ENCODE measurements around the gene GATA6. TPM values are rescaled to one million over a fixed set of nuclear protein-coding genes. Genes with fewer than 3 reads are reported as not detected.
"Not testable (repeated sequence)": the region's sequence is repeated elsewhere in the genome, so short reads cannot be mapped to it uniquely, and the experiment has no call there.

The GATA6 gene
- total RNA-seq, 1 donor from 2014 or later, result 2.5 TPM

GRCh38 chr18:22211657-22212056 lies 42.3 kb downstream of the GATA6 start:
- Histone ChIP-seq H3K4me3 (ENCODE audit: low read depth, low read length) (no peak overlapping the region), H3K36me3 (ENCODE audit: control insufficient read depth, insufficient read depth, low read length) (no peaks in the 10 kb centered on the region), H3K27me3 (ENCODE audit: control insufficient read depth, insufficient read depth, low read length) (no peaks in the 10 kb centered on the region)
- DNase-seq (ENCODE audit: low read depth), result no peak
- no peak for TF ChIP-seq CTCF (IDR thresholded peaks at IDR 0.05; ENCODE audit: insufficient read depth, low read length, poor library complexity, severe bottlenecking)

GRCh38 chr18:22213333-22213973 lies 44.1 kb downstream of the GATA6 start:
- no peaks in the 10 kb centered on the region for H3K36me3 ChIP-seq (ENCODE audit: control insufficient read depth, insufficient read depth, low read length)
- no peak for TF ChIP-seq CTCF (IDR thresholded peaks at IDR 0.05; ENCODE audit: insufficient read depth, low read length, poor library complexity, severe bottlenecking)
- DNase-seq (ENCODE audit: low read depth), result peak; percentile 77
- no peak overlapping the region for H3K4me3 ChIP-seq (ENCODE audit: low read depth, low read length)
- no peaks in the 10 kb centered on the region for H3K27me3 ChIP-seq (ENCODE audit: control insufficient read depth, insufficient read depth, low read length)

- no peak for DNase-seq (ENCODE audit: low read depth)
- Histone ChIP-seq H3K36me3 (ENCODE audit: control insufficient read depth, insufficient read depth, low read length) (no peaks in the 10 kb centered on the region), H3K27me3 (ENCODE audit: control insufficient read depth, insufficient read depth, low read length) (no peaks in the 10 kb centered on the region), H3K4me3 (ENCODE audit: low read depth, low read length) (no peak overlapping the region)
- TF ChIP-seq CTCF (IDR thresholded peaks at IDR 0.05; ENCODE audit: insufficient read depth, low read length, poor library complexity, severe bottlenecking), result no peak
Observed at GRCh38 chr18:22214731-22215528, 45.5 kb downstream of the GATA6 start.

GRCh38 chr18:22218835-22219234 lies 49.4 kb downstream of the GATA6 start:
- no peak for DNase-seq (ENCODE audit: low read depth)
- no peaks in the 10 kb centered on the region for H3K36me3 ChIP-seq (ENCODE audit: control insufficient read depth, insufficient read depth, low read length)
- H3K27me3 ChIP-seq (ENCODE audit: control insufficient read depth, insufficient read depth, low read length), result no peaks in the 10 kb centered on the region
- H3K4me3 ChIP-seq (ENCODE audit: low read depth, low read length), result no peak overlapping the region
- TF ChIP-seq CTCF (IDR thresholded peaks at IDR 0.05; ENCODE audit: insufficient read depth, low read length, poor library complexity, severe bottlenecking), result no peak

- no peak for TF ChIP-seq CTCF (IDR thresholded peaks at IDR 0.05; ENCODE audit: insufficient read depth, low read length, poor library complexity, severe bottlenecking)
- no peaks in the 10 kb centered on the region for H3K36me3 ChIP-seq (ENCODE audit: control insufficient read depth, insufficient read depth, low read length)
- DNase-seq (ENCODE audit: low read depth), result no peak
- no peak overlapping the region for H3K4me3 ChIP-seq (ENCODE audit: low read depth, low read length)
- H3K27me3 ChIP-seq (ENCODE audit: control insufficient read depth, insufficient read depth, low read length), result no peaks in the 10 kb centered on the region
Observed at GRCh38 chr18:22219568-22220355, 50.4 kb downstream of the GATA6 start.

GRCh38 chr18:22220585-22220984 lies 51.2 kb downstream of the GATA6 start:
- H3K4me3 ChIP-seq (ENCODE audit: low read depth, low read length); DNase-seq (ENCODE audit: low read depth); H3K36me3 ChIP-seq (ENCODE audit: control insufficient read depth, insufficient read depth, low read length); H3K27me3 ChIP-seq (ENCODE audit: control insufficient read depth, insufficient read depth, low read length): not testable (repeated sequence)

Data from kidney epithelial cell (primary cell).